KG1 (cell line): ENCODE measurements around the gene C1orf74.

ENCODE experiments used
- DNase-seq: peaks from one replicate; lab custom pipeline; 2025; lab: John Stamatoyannopoulos, UW

Gene C1orf74

GRCh38 chr1:209784265-209785169, at the start of gene C1orf74:
Gene C1orf74, minus strand, starts transcription at chr1:209784559. Its CDS starts 925 bp downstream, at chr1:209783634.
- DNase-seq = peak; percentile 85

GRCh38 chr1:209831615-209832014, 47.3 kb upstream of the C1orf74 start:
- no peak for DNase-seq

GRCh38 chr1:209830722-209831121, 46.4 kb upstream of the C1orf74 start:
- DNase-seq = no peak

GRCh38 chr1:209829716-209830115, 45.4 kb upstream of the C1orf74 start:
- DNase-seq = no peak

GRCh38 chr1:209827384-209828262, 43.3 kb upstream of the C1orf74 start, which contains the start of gene UTP25:
Gene UTP25, plus strand, starts transcription at chr1:209827972. Its CDS starts 92 bp downstream, at chr1:209828064.
- DNase-seq = peak; percentile 97

GRCh38 chr1:209825591-209826434, 41.5 kb upstream of the C1orf74 start:
- no peak for DNase-seq

- peak; percentile 12 for DNase-seq
Observed at GRCh38 chr1:209823143-209824041, 39.0 kb upstream of the C1orf74 start.

- DNase-seq = no peak
Observed at GRCh38 chr1:209822706-209823105, 38.3 kb upstream of the C1orf74 start.

- DNase-seq = no peak
Observed at GRCh38 chr1:209820986-209821385, 36.6 kb upstream of the C1orf74 start.

GRCh38 chr1:209819058-209819457, 34.7 kb upstream of the C1orf74 start:
- no peak for DNase-seq

- no peak for DNase-seq
Observed at GRCh38 chr1:209817691-209818090, 33.3 kb upstream of the C1orf74 start.

- DNase-seq = no peak
Observed at GRCh38 chr1:209816923-209817322, 32.6 kb upstream of the C1orf74 start.

GRCh38 chr1:209815931-209816341, 31.6 kb upstream of the C1orf74 start:
- no peak for DNase-seq

- no peak for DNase-seq
Observed at GRCh38 chr1:209815490-209815889, 31.1 kb upstream of the C1orf74 start.

- no peak for DNase-seq
Observed at GRCh38 chr1:209813902-209814301, 29.5 kb upstream of the C1orf74 start.

GRCh38 chr1:209810783-209811182, 26.4 kb upstream of the C1orf74 start:
- no peak for DNase-seq

GRCh38 chr1:209809611-209810010, 25.3 kb upstream of the C1orf74 start:
- no peak for DNase-seq

GRCh38 chr1:209808059-209808581, 23.8 kb upstream of the C1orf74 start:
- DNase-seq = no peak

GRCh38 chr1:209807509-209807908, 23.1 kb upstream of the C1orf74 start:
- DNase-seq = no peak
